ENCODE results near the gene CKLF. TPM values are rescaled to one million over a fixed set of nuclear protein-coding genes. Genes with fewer than 3 reads are reported as not detected.

The CKLF gene
- total RNA-seq, 4 donors from 2014 or later, result 30.5 to 94.3 (median 42.2) TPM

GRCh38 chr16:66576296-66576695, 23.9 kb downstream of the CKLF start:
- TF ChIP-seq CTCF (IDR thresholded peaks at IDR 0.05; ENCODE audit: low read depth), result no peak

- no peak for TF ChIP-seq CTCF (IDR thresholded peaks at IDR 0.05; ENCODE audit: low read depth)
These were observed 26.5 kb downstream of the CKLF start, which contains the start of gene CMTM2 for GRCh38 chr16:66578651-66579531. CMTM2 (plus strand) TSS chr16:66579463; CDS start chr16:66579608, 145 bp downstream.

- no peak for TF ChIP-seq CTCF (IDR thresholded peaks at IDR 0.05; ENCODE audit: low read depth)
These were observed 28.3 kb downstream of the CKLF start for GRCh38 chr16:66580605-66581209.

GRCh38 chr16:66581246-66581952, 29.0 kb downstream of the CKLF start:
- TF ChIP-seq CTCF (IDR thresholded peaks at IDR 0.05; ENCODE audit: low read depth), result no peak

GRCh38 chr16:66585481-66586239, 33.3 kb downstream of the CKLF start:
- no peak for TF ChIP-seq CTCF (IDR thresholded peaks at IDR 0.05; ENCODE audit: low read depth)

- TF ChIP-seq CTCF (IDR thresholded peaks at IDR 0.05; ENCODE audit: low read depth), result no peak
These were observed 35.7 kb downstream of the CKLF start for GRCh38 chr16:66587881-66588600.

Data from subcutaneous adipose tissue (tissue), 4 donors.